Naive B cell (primary cell): ENCODE measurements around the gene APCDD1. TPM values are rescaled to one million over a fixed set of nuclear protein-coding genes. Genes with fewer than 3 reads are reported as not detected.

Source experiments
- ATAC-seq, 2 donors: fragments of 150-1000 bp; cut with Tn5 transposase; 2 replicates each; pipeline ENCODE4 v1.10.0; 2021; ENCODE audit warnings: low read depth in 2 of 2, mild to moderate bottlenecking in 2 of 2, moderate library complexity in 2 of 2
- DNase-seq: peaks from one replicate; pipeline ENCODE4 v3.0.0; 2022
- H3K27ac Mint-ChIP-seq, 6 donors: one replicate each; pipeline ENCODE4 v1.8.0; 2020 to 2022; ENCODE audit warnings: mild to moderate bottlenecking in 6 of 6, mixed read lengths in 6 of 6, moderate library complexity in 5 of 6, inconsistent platforms in 2 of 6
- H3K27me3 Mint-ChIP-seq, 3 donors: one replicate each; pipeline ENCODE4 v1.8.0; 2021 to 2022; ENCODE audit warnings: mixed read lengths in 3 of 3, mild to moderate bottlenecking in 1 of 3
- H3K36me3 Mint-ChIP-seq, 2 donors: one replicate each; pipeline ENCODE4 v1.8.0; 2020 to 2022; ENCODE audit warnings: mixed read lengths in 2 of 2, inconsistent platforms in 1 of 2, mild to moderate bottlenecking in 1 of 2
- H3K4me1 Mint-ChIP-seq, 3 donors: one replicate each; pipeline ENCODE4 v1.8.0; 2020 to 2022; ENCODE audit warnings: mixed read lengths in 3 of 3, inconsistent platforms in 1 of 3, mild to moderate bottlenecking in 1 of 3, moderate library complexity in 1 of 3
- H3K4me3 Mint-ChIP-seq, 8 donors: one replicate each; pipeline ENCODE4 v1.8.0; 2020 to 2022; ENCODE audit warnings: mild to moderate bottlenecking in 8 of 8, mixed read lengths in 8 of 8, moderate library complexity in 8 of 8, inconsistent platforms in 2 of 8
- H3K9me3 Mint-ChIP-seq, 7 donors: one replicate each; pipeline ENCODE4 v1.8.0; 2020 to 2022; ENCODE audit warnings: mixed read lengths in 7 of 7, mild to moderate bottlenecking in 5 of 7, inconsistent platforms in 2 of 7, moderate library complexity in 1 of 7
- polyA plus RNA-seq, 6 donors: library from polyadenylated mRNA; unstranded; fragments of 300-500 nt; fragmentation: Illumina TruSeq; gene quantifications; one replicate each; pipeline ENCODE4 v1.2.3, GENCODE V29; 2021; ENCODE audit warnings: low read depth in 6 of 6

APCDD1 gene
- polyA plus RNA-seq, 6 donors from 2014 or later = 0.44 to 6.3 (median 2.2) TPM

GRCh38 chr18:10418836-10419235 lies 35.6 kb upstream of the APCDD1 start:
- Mint-ChIP-seq H3K36me3 (peaks cover 0 to 15% of the 10 kb centered on the region in 2 donors), H3K27me3 (peaks cover 0 to 17% (median 6%) of the 10 kb centered on the region in 3 donors), H3K4me3 (no peak overlapping the region), H3K27ac (no peak overlapping the region), H3K4me1 (no peaks in the 10 kb centered on the region), H3K9me3 (peaks cover 0 to 8% (median 2%) of the 10 kb centered on the region in 7 donors)
- DNase-seq (no peak), ATAC-seq (no peak)

GRCh38 chr18:10419420-10420103 lies 34.9 kb upstream of the APCDD1 start:
- Mint-ChIP-seq H3K36me3 (peaks cover 0 to 15% of the 10 kb centered on the region in 2 donors), H3K27me3 (peaks cover 0 to 24% (median 13%) of the 10 kb centered on the region in 3 donors), H3K4me3 (no peak overlapping the region), H3K9me3 (peaks cover 0 to 8% (median 2%) of the 10 kb centered on the region in 7 donors), H3K27ac (no peak overlapping the region), H3K4me1 (peaks cover 0 to 3% (median 0%) of the 10 kb centered on the region in 3 donors)
- ATAC-seq = no peak
- DNase-seq = no peak

GRCh38 chr18:10420561-10421352 lies 33.7 kb upstream of the APCDD1 start:
- DNase-seq (no peak), ATAC-seq (no peak)
- Mint-ChIP-seq H3K4me3 (no peak overlapping the region), H3K27me3 (peaks cover 0 to 31% (median 14%) of the 10 kb centered on the region in 3 donors), H3K27ac (peak overlapping the region in 1 of 6 donors; percentile 76), H3K36me3 (peaks cover 0 to 15% of the 10 kb centered on the region in 2 donors), H3K4me1 (peaks cover 0 to 4% (median 0%) of the 10 kb centered on the region in 3 donors), H3K9me3 (peaks cover 0 to 8% (median 2%) of the 10 kb centered on the region in 7 donors)

- Mint-ChIP-seq H3K27ac (peak overlapping the region in 1 of 6 donors; percentile 36), H3K9me3 (peaks cover 0 to 8% (median 2%) of the 10 kb centered on the region in 7 donors), H3K27me3 (peaks cover 0 to 37% (median 14%) of the 10 kb centered on the region in 3 donors), H3K4me1 (peaks cover 0 to 4% (median 0%) of the 10 kb centered on the region in 3 donors), H3K36me3 (peaks cover 0 to 15% of the 10 kb centered on the region in 2 donors), H3K4me3 (no peak overlapping the region)
- ATAC-seq = no peak
- no peak for DNase-seq
Measured at GRCh38 chr18:10421859-10422258, 32.6 kb upstream of the APCDD1 start.

GRCh38 chr18:10422731-10423130 lies 31.7 kb upstream of the APCDD1 start:
- peaks cover 0 to 4% (median 0%) of the 10 kb centered on the region in 3 donors for H3K4me1 Mint-ChIP-seq
- peaks cover 0 to 37% (median 14%) of the 10 kb centered on the region in 3 donors for H3K27me3 Mint-ChIP-seq
- no peak for DNase-seq
- no peak overlapping the region for H3K4me3 Mint-ChIP-seq
- H3K9me3 Mint-ChIP-seq = peaks cover 0 to 8% (median 2%) of the 10 kb centered on the region in 7 donors
- no peak for ATAC-seq
- peaks cover 0 to 15% of the 10 kb centered on the region in 2 donors for H3K36me3 Mint-ChIP-seq
- H3K27ac Mint-ChIP-seq = peak overlapping the region in 2 of 6 donors; percentile 69 to 85

- H3K4me1 Mint-ChIP-seq = peaks cover 0 to 4% (median 0%) of the 10 kb centered on the region in 3 donors
- H3K27me3 Mint-ChIP-seq = peaks cover 0 to 37% (median 14%) of the 10 kb centered on the region in 3 donors
- ATAC-seq = no peak
- peak overlapping the region in 1 of 8 donors; percentile 18 for H3K4me3 Mint-ChIP-seq
- DNase-seq = no peak
- H3K9me3 Mint-ChIP-seq = peaks cover 0 to 8% (median 0%) of the 10 kb centered on the region in 7 donors
- H3K27ac Mint-ChIP-seq = no peak overlapping the region
- H3K36me3 Mint-ChIP-seq = peaks cover 0 to 9% of the 10 kb centered on the region in 2 donors
Measured at GRCh38 chr18:10424585-10425307, 29.7 kb upstream of the APCDD1 start.

GRCh38 chr18:10430677-10431076 lies 23.8 kb upstream of the APCDD1 start:
- ATAC-seq (no peak), DNase-seq (no peak)
- H3K36me3 Mint-ChIP-seq = no peaks in the 10 kb centered on the region
- H3K9me3 Mint-ChIP-seq = no peaks in the 10 kb centered on the region
- peak overlapping the region in 1 of 6 donors; percentile 38 for H3K27ac Mint-ChIP-seq
- H3K4me3 Mint-ChIP-seq = no peak overlapping the region
- H3K4me1 Mint-ChIP-seq = no peaks in the 10 kb centered on the region
- peaks cover 0 to 7% (median 0%) of the 10 kb centered on the region in 3 donors for H3K27me3 Mint-ChIP-seq

GRCh38 chr18:10431680-10432079 lies 22.8 kb upstream of the APCDD1 start:
- ATAC-seq (no peak), DNase-seq (no peak)
- Mint-ChIP-seq H3K36me3 (no peaks in the 10 kb centered on the region), H3K4me1 (no peaks in the 10 kb centered on the region), H3K27ac (no peak overlapping the region), H3K9me3 (no peaks in the 10 kb centered on the region), H3K27me3 (no peaks in the 10 kb centered on the region), H3K4me3 (no peak overlapping the region)

- no peaks in the 10 kb centered on the region for H3K36me3 Mint-ChIP-seq
Measured at GRCh38 chr18:10432781-10433180, 21.7 kb upstream of the APCDD1 start.

GRCh38 chr18:10436160-10436559 lies 18.3 kb upstream of the APCDD1 start:
- H3K36me3 Mint-ChIP-seq = no peaks in the 10 kb centered on the region
- DNase-seq (no peak), ATAC-seq (no peak)
- H3K27ac Mint-ChIP-seq = no peak overlapping the region
- no peak overlapping the region for H3K4me3 Mint-ChIP-seq
- no peaks in the 10 kb centered on the region for H3K27me3 Mint-ChIP-seq
- no peaks in the 10 kb centered on the region for H3K9me3 Mint-ChIP-seq
- H3K4me1 Mint-ChIP-seq = no peaks in the 10 kb centered on the region

More at GRCh38 chr18:10432781-10433180, 21.7 kb upstream of the APCDD1 start:
- no peaks in the 10 kb centered on the region for H3K4me1 Mint-ChIP-seq
- DNase-seq (no peak), ATAC-seq (no peak)
- H3K4me3 Mint-ChIP-seq = no peak overlapping the region
- H3K27ac Mint-ChIP-seq = no peak overlapping the region
- H3K27me3 Mint-ChIP-seq = no peaks in the 10 kb centered on the region
- no peaks in the 10 kb centered on the region for H3K9me3 Mint-ChIP-seq

GRCh38 chr18:10437837-10438236 lies 16.6 kb upstream of the APCDD1 start:
- H3K36me3 Mint-ChIP-seq = no peaks in the 10 kb centered on the region
- no peaks in the 10 kb centered on the region for H3K9me3 Mint-ChIP-seq
- peaks cover 4 to 12% (median 4%) of the 10 kb centered on the region in 3 donors for H3K4me1 Mint-ChIP-seq
- no peak overlapping the region for H3K27ac Mint-ChIP-seq
- DNase-seq (no peak), ATAC-seq (peak in 1 of 2 donors; percentile 45)
- H3K27me3 Mint-ChIP-seq = no peaks in the 10 kb centered on the region
- H3K4me3 Mint-ChIP-seq = no peak overlapping the region

- Mint-ChIP-seq H3K4me1 (peaks cover 4 to 13% (median 4%) of the 10 kb centered on the region in 3 donors), H3K27ac (no peak overlapping the region), H3K27me3 (no peaks in the 10 kb centered on the region), H3K4me3 (no peak overlapping the region), H3K9me3 (no peaks in the 10 kb centered on the region), H3K36me3 (no peaks in the 10 kb centered on the region)
- no peak for ATAC-seq
- DNase-seq = no peak
Measured at GRCh38 chr18:10439898-10440297, 14.5 kb upstream of the APCDD1 start.

GRCh38 chr18:10440884-10441283 lies 13.6 kb upstream of the APCDD1 start:
- Mint-ChIP-seq H3K4me1 (peaks cover 4 to 13% (median 4%) of the 10 kb centered on the region in 3 donors), H3K27ac (peak overlapping the region in 1 of 6 donors; percentile 12), H3K27me3 (no peaks in the 10 kb centered on the region), H3K9me3 (no peaks in the 10 kb centered on the region), H3K4me3 (peak overlapping the region in 1 of 8 donors; percentile 15), H3K36me3 (no peaks in the 10 kb centered on the region)
- DNase-seq (no peak), ATAC-seq (no peak)
